HG02852 (cell line): ENCODE data around the gene UROS.

ENCODE experiments used
- ATAC-seq: cut with Tn5 transposase; IDR thresholded peaks from one replicate; pipeline ENCODE4 v1.9.1; 2021; ENCODE audit warnings: mild to moderate bottlenecking, moderate library complexity; ENCODE audit not compliant: unreplicated experiment

UROS gene

DNA sequence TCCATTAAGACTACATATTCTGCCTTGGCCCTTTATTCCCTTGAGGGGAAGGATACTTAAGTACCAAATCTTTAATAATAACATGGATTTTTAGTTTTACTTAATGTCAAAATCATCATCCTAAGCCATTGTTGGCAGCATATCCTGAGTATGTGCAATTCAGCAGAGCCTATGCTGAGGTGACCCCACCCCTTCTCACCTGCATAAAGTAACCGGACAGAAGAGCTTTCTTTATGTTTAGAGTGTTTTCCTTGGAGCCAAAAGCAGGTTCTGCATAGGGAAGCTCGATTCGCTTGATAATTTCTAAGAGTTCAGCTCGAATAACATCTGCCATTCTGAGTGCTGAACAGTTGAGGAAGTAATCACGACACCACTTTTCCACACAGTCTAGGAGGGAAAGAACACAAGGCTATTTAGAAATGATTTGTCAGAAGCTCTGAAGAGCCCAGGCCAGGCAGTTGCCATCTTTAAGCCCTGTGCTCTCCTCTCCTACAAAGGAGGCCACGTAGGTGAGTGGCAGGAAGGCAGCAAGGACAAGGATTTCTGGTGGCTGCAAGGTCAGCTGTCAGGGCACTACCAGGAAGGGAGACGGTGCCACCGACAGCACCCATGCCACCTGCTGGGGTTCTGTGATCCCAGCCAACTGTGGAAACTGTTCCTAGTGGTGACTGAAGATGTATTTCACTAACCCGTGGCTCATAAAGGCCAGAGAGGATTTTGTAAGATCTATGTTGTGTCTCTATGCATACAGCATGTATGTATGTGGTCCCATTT is 15.9 kb upstream of the UROS start:
- ATAC-seq = no peak

DNA sequence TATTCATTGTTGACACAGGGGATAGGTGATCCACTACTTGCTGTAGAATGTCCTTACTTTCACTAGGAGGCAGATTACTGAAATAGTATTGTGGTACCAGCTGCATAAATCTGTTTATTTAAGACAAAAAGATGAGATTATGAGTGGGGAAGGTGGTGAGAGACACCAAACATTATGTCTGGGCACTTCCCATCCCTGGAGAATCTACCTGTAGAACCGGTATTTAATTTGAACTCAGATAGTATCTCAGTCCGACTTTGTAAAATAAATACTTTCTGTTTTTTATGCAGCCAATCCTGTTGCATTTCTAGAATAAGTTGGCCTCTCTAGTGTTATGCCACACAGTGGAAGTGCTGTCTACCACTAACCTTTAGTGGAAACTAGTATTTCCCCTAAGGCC is 13.7 kb upstream of the UROS start:
- no peak for ATAC-seq

DNA sequence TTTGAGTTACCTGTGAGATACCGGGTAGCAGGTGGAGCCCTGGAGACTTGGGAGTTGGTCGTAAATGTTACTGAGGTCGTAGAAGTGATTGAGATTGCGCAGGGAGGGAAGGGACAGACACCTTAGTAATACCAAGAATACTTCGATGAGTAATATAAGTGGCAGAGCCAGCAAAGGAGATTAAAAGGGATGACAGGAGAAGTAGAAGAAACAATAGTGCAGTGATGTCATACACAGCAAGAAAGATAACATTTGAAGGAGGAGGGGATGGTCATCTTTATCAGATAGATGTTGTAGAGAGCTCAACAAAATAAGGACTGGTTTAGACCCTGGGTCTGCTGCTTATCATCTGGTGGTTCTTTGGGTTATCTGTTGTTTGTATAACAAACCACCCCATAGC is 5.3 kb upstream of the UROS start:
- ATAC-seq = no peak

- ATAC-seq = no peak
These were observed 4.1 kb upstream of the UROS start for GRCh38 chr10:125827133-125827532.

DNA sequence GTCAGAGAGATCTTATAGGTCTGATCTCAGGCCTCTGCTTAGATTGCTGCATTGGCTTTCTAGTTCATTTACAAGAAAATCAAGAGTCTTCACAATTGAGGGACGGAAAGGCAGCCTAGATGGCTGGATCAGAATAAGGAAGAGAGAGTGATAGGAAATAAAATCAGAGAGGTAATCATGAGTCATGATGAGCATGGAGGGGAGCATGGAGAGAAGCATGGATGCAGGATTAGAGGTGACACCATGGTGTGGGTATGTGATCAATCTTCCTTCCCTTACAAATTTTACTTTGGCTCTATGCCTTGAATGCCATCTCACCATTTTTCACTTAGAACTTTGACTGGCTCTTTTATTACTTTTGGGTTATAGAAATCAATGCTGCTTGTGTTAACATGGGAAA is 1.7 kb upstream of the UROS start:
- no peak for ATAC-seq

DNA sequence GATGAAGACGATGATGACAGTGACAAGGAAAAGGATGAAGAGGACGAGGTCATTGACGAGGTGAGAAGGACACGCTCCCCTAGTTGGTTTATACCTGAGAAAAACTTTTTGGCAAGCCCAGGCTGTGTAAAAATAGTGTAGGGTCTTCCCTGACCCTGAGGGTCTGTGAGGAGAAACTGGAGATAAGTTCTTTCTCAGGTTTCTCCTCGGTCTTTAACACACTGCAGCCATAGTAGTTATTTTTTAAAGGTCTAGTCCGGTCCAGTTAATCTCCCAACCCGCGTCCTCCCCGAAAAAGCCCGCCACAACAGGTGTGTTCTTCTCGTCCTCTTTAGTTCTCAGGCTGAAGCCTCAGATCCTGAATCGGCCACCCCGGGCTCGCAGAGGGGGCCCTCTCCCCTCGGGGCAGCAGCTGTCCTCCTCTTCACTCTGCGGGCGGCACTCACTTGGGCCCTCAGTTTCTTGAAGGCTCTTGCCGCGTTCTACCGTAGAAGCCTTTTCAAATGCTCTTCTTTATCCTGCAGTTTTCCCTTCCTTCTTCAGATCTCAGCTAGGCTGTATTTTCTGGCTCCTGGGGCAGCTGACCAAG is 699 bp upstream of the UROS start:
- peak; percentile 3 for ATAC-seq

- no peak for ATAC-seq
These were observed 2.4 kb downstream of the UROS start for GRCh38 chr10:125820701-125821100.

DNA sequence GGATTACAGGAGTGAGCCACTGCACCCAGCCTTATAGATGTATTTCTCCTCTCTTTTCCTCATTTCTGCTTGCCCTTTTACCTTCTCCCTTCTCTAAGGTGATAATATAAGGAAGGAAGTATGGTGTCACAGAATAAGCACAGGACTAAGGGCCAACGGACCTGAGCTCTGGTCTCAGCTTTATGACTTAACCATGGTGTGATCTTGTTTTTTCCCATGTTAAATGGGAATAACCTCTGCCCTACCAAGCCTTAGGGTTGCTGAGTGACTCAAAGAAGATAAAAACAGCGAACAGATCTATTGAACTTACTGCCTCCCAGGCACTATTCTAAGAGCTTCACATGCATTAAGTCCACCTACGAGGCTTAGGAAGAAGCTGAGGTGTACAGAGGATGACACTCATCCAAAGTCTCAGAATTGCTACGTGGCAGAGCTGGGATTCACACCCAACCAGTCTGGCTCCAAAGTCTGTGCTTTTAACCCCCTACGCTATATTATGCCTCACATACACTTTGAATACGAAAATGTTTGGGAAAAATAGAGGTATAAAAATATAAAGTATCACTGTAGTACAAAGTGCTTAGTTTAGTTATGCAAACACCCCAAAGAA is 5.6 kb downstream of the UROS start:
- no peak for ATAC-seq

GRCh38 chr10:125816548-125816947 is 6.5 kb downstream of the UROS start:
- ATAC-seq = no peak

GRCh38 chr10:125815764-125816163 is 7.3 kb downstream of the UROS start:
- no peak for ATAC-seq

GRCh38 chr10:125812128-125812750 is 10.8 kb downstream of the UROS start:
- no peak for ATAC-seq

DNA sequence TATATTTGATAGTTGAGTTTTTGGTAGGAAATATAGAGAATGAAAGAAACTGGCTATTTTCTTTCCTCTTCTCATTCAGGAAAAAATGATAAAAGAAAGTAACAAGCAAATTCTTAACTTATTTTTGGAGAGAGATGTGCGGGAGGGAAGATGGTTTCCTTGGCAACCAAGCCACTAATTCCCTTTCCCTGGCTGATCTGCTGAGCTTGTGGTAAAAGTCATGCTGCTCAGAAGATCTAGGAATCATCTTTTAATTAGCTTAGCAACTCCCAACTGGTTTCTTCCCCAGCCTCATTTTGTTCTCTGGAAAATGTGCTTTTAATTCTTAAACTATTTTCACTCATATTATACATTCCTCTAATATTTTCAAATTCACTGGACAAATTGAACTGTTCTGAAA is 11.8 kb downstream of the UROS start:
- no peak for ATAC-seq

DNA sequence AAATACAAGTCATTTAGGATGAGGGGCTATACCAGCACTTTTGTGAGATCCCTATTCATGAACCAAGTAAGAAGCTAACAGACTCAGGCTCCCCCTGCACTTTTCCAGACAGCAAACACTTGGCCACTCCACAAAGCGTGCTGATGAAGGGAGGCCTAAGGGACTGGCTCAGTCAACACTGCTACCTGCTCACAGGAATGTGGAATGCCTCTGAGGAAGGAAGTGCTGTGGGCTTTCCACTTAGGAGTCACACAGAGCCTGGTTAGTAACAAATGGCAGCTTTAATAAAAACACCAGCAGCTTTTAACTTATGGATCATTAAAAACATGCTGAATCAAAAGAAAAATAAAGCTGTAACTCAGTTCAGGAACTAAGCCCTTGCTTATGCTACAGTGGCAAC is 15.0 kb downstream of the UROS start:
- no peak for ATAC-seq

DNA sequence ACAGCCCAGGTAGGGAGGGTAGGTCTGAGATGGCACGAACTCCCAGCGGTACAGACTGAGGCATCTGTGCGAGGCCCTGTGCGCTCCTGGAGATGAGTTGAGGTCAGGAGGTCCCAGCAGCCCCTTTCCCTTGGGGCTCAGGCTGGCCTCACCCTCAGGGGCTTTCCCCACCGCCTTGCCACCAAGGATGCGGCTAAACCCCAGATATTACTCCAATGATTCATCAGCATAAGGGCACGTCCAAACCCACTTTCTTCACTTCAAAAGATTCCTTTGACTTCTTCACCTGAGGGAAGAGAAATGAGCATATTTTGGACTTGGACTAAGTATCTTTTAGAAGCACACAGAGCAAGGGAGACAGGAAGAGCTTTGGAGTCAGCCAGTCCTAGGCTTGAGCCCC is 20.3 kb downstream of the UROS start:
- no peak for ATAC-seq

DNA sequence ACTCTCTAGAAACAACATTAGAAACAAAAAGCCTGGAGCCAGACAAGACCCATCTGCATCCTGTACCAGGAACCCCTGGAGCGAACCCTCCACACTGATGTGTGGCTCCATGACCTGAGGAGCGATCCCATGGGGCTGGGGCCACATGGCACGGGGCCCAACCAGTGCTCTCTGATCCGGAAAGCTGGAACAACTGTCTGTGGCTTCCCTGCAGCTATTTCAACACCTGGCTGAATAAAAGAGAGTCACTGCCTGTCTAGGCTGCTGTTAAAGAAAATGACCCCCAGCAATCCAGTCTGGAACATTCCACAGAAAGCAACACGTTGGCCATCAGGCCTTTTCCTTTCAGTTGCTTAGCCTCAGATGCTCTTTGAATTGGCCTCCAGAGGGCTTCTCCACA is 20.9 kb downstream of the UROS start:
- ATAC-seq = no peak

GRCh38 chr10:125801574-125801973 is 21.5 kb downstream of the UROS start:
- no peak for ATAC-seq

GRCh38 chr10:125799451-125800182 is 23.4 kb downstream of the UROS start:
- ATAC-seq = no peak

DNA sequence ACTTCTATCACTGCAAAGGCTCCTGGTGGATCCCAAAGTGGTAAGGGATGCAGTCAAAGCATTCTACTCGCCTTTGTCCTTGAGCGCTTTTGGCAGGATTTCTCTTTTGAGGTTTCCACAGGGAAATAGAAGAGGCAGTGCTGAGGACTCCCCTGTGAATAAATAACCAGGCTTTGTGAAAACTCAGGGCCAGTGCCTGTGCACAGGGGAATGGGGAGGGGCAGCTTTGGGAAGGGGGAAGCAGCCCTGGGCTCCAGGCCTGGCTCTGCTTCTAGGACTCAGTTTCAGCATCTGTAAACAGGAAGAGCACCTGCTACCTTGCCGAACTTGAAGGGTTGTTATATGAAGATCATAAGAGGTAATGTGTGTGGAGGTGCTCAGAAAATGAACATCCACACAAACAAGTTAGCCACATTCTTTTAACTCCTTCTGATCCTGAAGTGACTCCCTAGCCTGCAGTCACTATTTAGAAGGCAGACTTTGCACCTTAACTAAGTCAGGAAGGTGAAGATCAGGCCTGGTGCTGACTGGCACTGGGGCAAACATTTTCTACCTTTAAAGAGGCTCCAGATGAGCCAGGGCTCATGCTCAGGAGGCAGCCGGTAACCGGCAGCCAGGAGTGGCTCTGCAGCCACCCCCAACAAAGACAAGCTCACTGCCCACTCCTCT is 24.9 kb downstream of the UROS start:
- ATAC-seq = no peak

DNA sequence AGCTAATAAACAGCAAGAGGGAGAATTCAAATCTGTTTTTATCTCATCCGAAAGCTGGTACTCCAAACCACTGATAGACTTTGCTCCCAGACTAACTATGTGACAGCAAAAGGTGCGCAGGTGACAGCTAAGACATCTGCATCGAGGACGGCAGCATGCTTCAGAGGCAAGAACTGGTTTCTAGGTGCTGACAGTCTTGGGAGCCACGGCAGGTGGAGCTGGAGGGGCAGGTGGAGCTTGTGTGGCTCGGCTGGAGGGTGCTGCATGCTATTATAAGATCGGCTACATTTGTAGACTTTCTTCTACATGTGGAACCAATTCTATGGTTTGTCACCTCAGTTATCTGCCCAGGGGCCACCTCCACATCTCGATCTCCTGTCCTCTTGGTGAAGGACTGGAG is 25.6 kb downstream of the UROS start:
- ATAC-seq = no peak

DNA sequence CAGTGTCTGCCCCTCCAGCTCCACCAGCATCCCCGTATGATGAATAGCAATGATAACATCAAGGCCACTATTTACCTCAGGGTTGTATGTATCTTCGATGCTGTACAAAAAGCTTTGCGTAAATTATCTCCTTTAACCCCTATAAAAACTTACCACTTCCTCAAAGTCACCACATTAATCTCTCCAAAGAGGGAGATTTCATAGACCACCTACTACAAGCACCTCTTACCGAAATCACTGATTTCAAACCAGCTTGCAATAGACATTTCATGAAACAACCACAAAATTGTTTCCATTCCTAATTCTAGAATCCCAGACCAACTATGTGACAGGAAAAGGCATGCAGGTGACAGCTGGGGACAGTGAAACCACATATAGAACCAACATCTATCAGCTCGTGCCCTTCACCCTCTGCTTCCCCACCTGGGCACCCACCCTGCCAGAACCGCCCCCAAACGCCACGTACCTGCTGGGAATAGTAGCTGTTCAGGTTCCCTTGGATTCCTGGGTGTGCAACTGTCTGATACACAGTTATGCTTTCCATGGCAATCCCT is 27.3 kb downstream of the UROS start:
- no peak for ATAC-seq
